Measurements from ENCODE around the gene ITPRIP. TPM values are rescaled to one million over a fixed set of nuclear protein-coding genes. Genes with fewer than 3 reads are reported as not detected.

Gene ITPRIP
- total RNA-seq, 4 donors from 2014 or later, result 1.8 to 25.1 (median 6.6) TPM

DNA sequence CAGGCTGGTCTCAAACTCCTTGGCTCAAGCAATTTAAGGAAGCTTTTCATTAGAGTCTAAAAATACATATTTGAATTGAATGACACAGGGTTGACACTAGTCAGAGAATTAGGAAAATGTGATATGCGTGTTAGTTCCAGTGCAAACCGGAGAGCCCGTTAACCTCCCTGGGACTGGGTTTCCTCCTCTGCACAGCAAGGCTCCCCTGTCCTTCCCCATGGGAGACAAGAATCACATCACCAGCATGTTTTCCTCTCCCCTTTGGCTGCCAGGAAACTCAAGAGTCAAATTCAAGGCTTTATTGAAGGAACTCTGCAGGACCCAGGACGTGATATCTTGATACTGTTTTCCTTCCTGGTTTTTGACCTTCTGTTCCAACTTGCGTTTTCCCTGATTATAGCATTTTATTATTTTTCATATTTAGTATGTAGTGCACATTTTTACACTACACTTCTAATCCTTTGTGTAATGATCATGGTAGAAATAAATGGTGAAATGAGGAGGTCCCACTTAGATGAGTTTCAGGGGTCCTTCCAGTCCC is 44.4 kb downstream of the ITPRIP start:
- Histone ChIP-seq H3K27me3 (no peaks in the 10 kb centered on the region), H3K4me1 (peaks cover 0 to 7% (median 2%) of the 10 kb centered on the region in 4 donors), H3K9me3 (no peaks in the 10 kb centered on the region), H3K27ac (no peak overlapping the region), H3K4me3 (no peak overlapping the region), H3K36me3 (no peaks in the 10 kb centered on the region)
- intact Hi-C loops (cut with DNase I; ENCODE audit: low total_unique reads), result loop anchor here (5.0 kb wide), 1 partner anchor 58 kb away; the partner anchor contains the start of gene CFAP58
- 81 to 90% methylated on average over 5 of the region's 5 CpGs for WGBS, 2 donors (ENCODE audit: low coverage in 1 of 2)
- no peak for DNase-seq
- in situ Hi-C loops (cut with MboI; ENCODE audit: low pct_ligation_motif_present in 1 of 4, low pct_unique_long_range_greater_than_20kb in 1 of 4, low sequenced_read_pairs in 3 of 4), result loop anchor here in 2 of 4 donors (5.0 to 10.0 kb wide), 2 partner anchors 51 to 58 kb away; partner anchors contain the start of gene CFAP58 (in 1 of the 2)
- TF ChIP-seq POLR2A (IDR thresholded peaks at IDR 0.05), result no peak
- TF ChIP-seq, protein P1, sequence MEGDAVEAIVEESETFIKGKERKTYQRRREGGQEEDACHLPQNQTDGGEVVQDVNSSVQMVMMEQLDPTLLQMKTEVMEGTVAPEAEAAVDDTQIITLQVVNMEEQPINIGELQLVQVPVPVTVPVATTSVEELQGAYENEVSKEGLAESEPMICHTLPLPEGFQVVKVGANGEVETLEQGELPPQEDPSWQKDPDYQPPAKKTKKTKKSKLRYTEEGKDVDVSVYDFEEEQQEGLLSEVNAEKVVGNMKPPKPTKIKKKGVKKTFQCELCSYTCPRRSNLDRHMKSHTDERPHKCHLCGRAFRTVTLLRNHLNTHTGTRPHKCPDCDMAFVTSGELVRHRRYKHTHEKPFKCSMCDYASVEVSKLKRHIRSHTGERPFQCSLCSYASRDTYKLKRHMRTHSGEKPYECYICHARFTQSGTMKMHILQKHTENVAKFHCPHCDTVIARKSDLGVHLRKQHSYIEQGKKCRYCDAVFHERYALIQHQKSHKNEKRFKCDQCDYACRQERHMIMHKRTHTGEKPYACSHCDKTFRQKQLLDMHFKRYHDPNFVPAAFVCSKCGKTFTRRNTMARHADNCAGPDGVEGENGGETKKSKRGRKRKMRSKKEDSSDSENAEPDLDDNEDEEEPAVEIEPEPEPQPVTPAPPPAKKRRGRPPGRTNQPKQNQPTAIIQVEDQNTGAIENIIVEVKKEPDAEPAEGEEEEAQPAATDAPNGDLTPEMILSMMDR (IDR thresholded peaks at IDR 0.05), result no peak
- TF ChIP-seq POLR2AphosphoS5 (IDR thresholded peaks at IDR 0.05), result no peak
- no peak for TF ChIP-seq EP300 (IDR thresholded peaks at IDR 0.05; ENCODE audit: low read depth)

DNA sequence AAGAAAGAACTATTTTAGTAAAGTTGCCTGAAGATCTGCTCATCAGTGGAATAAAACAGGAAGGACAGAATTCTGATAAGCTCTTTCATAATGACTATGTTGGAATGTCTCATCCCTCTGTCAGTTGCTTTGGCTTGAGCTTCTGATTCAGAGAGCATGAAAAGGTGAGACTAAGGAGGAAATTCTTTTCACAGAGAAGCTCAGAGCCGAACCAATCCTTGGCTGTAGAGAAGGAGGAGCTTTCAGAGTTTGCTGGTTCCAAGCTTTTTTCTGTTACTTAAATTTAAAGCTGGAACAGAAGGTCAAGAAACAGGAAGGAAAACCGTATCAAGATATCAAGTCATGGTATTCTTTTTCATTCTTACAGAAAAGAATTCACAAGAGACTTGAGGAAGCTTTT is 45.3 kb downstream of the ITPRIP start:
- H3K27ac ChIP-seq, result no peak overlapping the region
- H3K27me3 ChIP-seq, result no peaks in the 10 kb centered on the region
- WGBS, 2 donors (ENCODE audit: low coverage in 1 of 2), result 59 to 60% methylated on average over 2 of the region's 2 CpGs
- intact Hi-C loops (cut with DNase I; ENCODE audit: low total_unique reads) (loop anchor here (5.0 kb wide), 1 partner anchor 59 kb away; the partner anchor contains the start of gene CFAP58), in situ Hi-C loops (cut with MboI; ENCODE audit: low pct_ligation_motif_present in 1 of 4, low pct_unique_long_range_greater_than_20kb in 1 of 4, low sequenced_read_pairs in 3 of 4) (loop anchor here in 2 of 4 donors (5.0 to 10.0 kb wide), 2 partner anchors 52 to 59 kb away; partner anchors contain the start of gene CFAP58 (in 1 of the 2))
- H3K36me3 ChIP-seq, result no peaks in the 10 kb centered on the region
- no peak for TF ChIP-seq POLR2A (IDR thresholded peaks at IDR 0.05)
- no peaks in the 10 kb centered on the region for H3K9me3 ChIP-seq
- H3K4me1 ChIP-seq, result peaks cover 0 to 7% (median 2%) of the 10 kb centered on the region in 4 donors
- H3K4me3 ChIP-seq, result no peak overlapping the region
- DNase-seq, result no peak

DNA sequence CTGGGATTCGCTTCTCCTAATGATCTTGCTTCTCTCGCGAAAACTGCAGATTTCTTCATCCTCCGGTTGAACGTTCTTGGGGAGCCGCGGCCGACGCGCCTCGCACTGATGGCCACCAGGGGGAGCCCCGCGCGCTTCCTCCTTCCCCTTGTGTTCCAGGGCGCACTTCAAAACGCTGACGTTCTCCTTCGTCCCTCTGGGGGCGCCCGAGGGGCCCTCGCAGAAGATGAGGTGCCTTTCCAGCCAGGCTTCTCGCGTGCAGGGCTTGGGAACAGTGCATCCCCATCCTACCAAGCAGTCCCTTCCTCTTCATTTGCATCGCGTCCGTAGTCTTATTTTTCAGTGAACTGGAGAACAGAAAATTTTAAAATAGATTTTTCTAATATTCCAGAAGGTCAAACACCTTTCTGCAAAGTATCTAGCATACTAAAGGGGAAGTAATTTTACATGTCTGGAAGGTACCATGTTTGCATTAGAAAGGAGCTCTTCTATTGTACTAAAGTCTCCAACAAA is 46.8 kb downstream of the ITPRIP start:
- TF ChIP-seq POLR2A (IDR thresholded peaks at IDR 0.05), result no peak
- TF ChIP-seq, protein P1 (IDR thresholded peaks at IDR 0.05), result peak; percentile 98 to 100 (median 99)
- 4 to 20% methylated on average over 1 to 26 of the region's 26 CpGs for WGBS, 2 donors (ENCODE audit: low coverage in 1 of 2)

DNA sequence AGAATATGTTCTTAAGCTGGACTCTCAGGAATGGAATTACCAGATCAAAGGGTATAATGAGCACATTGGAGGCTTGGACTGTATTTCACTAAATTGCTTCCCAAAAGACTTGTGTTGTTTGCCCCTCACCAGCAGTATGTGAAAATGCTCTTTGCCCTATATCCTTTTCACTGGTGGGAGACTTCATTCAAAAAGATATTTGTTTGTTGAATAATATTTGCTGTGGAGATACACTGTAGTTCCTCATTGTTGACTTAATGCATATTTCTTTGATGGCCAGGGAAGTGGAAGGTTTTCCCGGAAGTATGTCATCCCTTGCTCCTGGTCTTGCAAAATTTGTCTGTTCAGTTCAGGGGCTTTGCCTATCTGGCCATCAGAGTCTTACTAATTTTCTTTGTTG is 49.9 kb downstream of the ITPRIP start:
- TF ChIP-seq, protein P1 (IDR thresholded peaks at IDR 0.05), result no peak
- TF ChIP-seq POLR2A (IDR thresholded peaks at IDR 0.05) (no peak), POLR2AphosphoS5 (IDR thresholded peaks at IDR 0.05) (no peak), EP300 (IDR thresholded peaks at IDR 0.05; ENCODE audit: low read depth) (no peak)
- no peak overlapping the region for H3K4me3 ChIP-seq
- no peaks in the 10 kb centered on the region for H3K9me3 ChIP-seq
- intact Hi-C loops (cut with DNase I; ENCODE audit: low total_unique reads), result no loop called here
- no peak for DNase-seq
- in situ Hi-C loops (cut with MboI; ENCODE audit: low pct_ligation_motif_present in 1 of 4, low pct_unique_long_range_greater_than_20kb in 1 of 4, low sequenced_read_pairs in 3 of 4), result no loop called here
- H3K27ac ChIP-seq, result no peak overlapping the region
- WGBS, 2 donors (ENCODE audit: low coverage in 1 of 2), result 17 to 32% methylated on average over 1 of the region's 1 CpG
- H3K4me1 ChIP-seq, result peaks cover 0 to 7% (median 2%) of the 10 kb centered on the region in 4 donors
- no peaks in the 10 kb centered on the region for H3K27me3 ChIP-seq
- H3K36me3 ChIP-seq, result no peaks in the 10 kb centered on the region

More for the DNA sequence above, 46.8 kb downstream of the ITPRIP start:
- no peak overlapping the region for H3K27ac ChIP-seq
- DNase-seq, result peak; percentile 91
- no peaks in the 10 kb centered on the region for H3K9me3 ChIP-seq
- in situ Hi-C loops (cut with MboI; ENCODE audit: low pct_ligation_motif_present in 1 of 4, low pct_unique_long_range_greater_than_20kb in 1 of 4, low sequenced_read_pairs in 3 of 4) (loop anchor here in 2 of 4 donors (5.0 to 10.0 kb wide), 2 partner anchors 53 to 61 kb away; partner anchors contain the start of gene CFAP58 (in 1 of the 2)), intact Hi-C loops (cut with DNase I; ENCODE audit: low total_unique reads) (loop anchor here (5.0 kb wide), 1 partner anchor 61 kb away; the partner anchor contains the start of gene CFAP58)
- peaks cover 0 to 7% (median 2%) of the 10 kb centered on the region in 4 donors for H3K4me1 ChIP-seq
- H3K4me3 ChIP-seq, result no peak overlapping the region
- no peaks in the 10 kb centered on the region for H3K27me3 ChIP-seq
- H3K36me3 ChIP-seq, result no peaks in the 10 kb centered on the region
